NCI-H2029 (cell line): ENCODE measurements around the gene ZNF503.
A peak's percentile ranks its signal among the peaks of the same experiment; 100 is the strongest.

Experiments used
- DNase-seq: peaks from one replicate; lab custom pipeline; 2025; lab: John Stamatoyannopoulos, UW

Gene ZNF503

GRCh38 chr10:75406462-75407223, 5.1 kb upstream of the ZNF503 start:
- no peak for DNase-seq

- no peak for DNase-seq
These were observed 4.3 kb upstream of the ZNF503 start for GRCh38 chr10:75405598-75406461.

- DNase-seq = no peak
These were observed 3.4 kb upstream of the ZNF503 start for GRCh38 chr10:75404815-75405597.

- DNase-seq = no peak
These were observed 2.6 kb upstream of the ZNF503 start for GRCh38 chr10:75403939-75404814.

GRCh38 chr10:75403144-75403938, 1.8 kb upstream of the ZNF503 start:
- DNase-seq = no peak

GRCh38 chr10:75402486-75403143, 1.1 kb upstream of the ZNF503 start:
- peak; percentile 74 for DNase-seq

GRCh38 chr10:75400771-75401568, 594 bp downstream of the ZNF503 start:
- DNase-seq = no peak

GRCh38 chr10:75400163-75400770, 1.3 kb downstream of the ZNF503 start:
- DNase-seq = no peak

GRCh38 chr10:75399461-75400162, 2.0 kb downstream of the ZNF503 start:
- DNase-seq = no peak

GRCh38 chr10:75398692-75399460, 2.7 kb downstream of the ZNF503 start:
- no peak for DNase-seq

GRCh38 chr10:75398200-75398691, 3.3 kb downstream of the ZNF503 start:
- no peak for DNase-seq

GRCh38 chr10:75397496-75398199, 3.9 kb downstream of the ZNF503 start:
- DNase-seq = no peak

- DNase-seq = no peak
These were observed 4.7 kb downstream of the ZNF503 start for GRCh38 chr10:75396631-75397495.

- no peak for DNase-seq
These were observed 5.5 kb downstream of the ZNF503 start for GRCh38 chr10:75395932-75396630.
